ENCODE data around the gene PSMD14. TPM values are rescaled to one million over a fixed set of nuclear protein-coding genes. Genes with fewer than 3 reads are reported as not detected.

The PSMD14 gene
- total RNA-seq, 1 experiment from 2014 or later, result 81.1 TPM

GRCh38 chr2:161367675-161368074 lies 59.5 kb downstream of the PSMD14 start:
- Mint-ChIP-seq H3K4me3 (ENCODE audit: unreplicated experiment) (no peak overlapping the region), H3K36me3 (ENCODE audit: insufficient read depth, unreplicated experiment) (peaks cover 19% of the 10 kb centered on the region), H3K9me3 (ENCODE audit: unreplicated experiment) (peaks cover 6% of the 10 kb centered on the region), H3K27ac (ENCODE audit: unreplicated experiment) (no peak overlapping the region), H3K27me3 (ENCODE audit: insufficient read depth, unreplicated experiment) (no peaks in the 10 kb centered on the region), H3K4me1 (ENCODE audit: low read depth, unreplicated experiment) (no peaks in the 10 kb centered on the region)
- H3K9me3 ChIP-seq, result peaks cover 3% of the 10 kb centered on the region; the same call in 1 of the 2 replicates
- intact Hi-C loops (cut with micrococcal nuclease; ENCODE audit: unreplicated experiment), result no loop called here
- no peak overlapping the region for H3K4me3 ChIP-seq (ENCODE audit: low read depth, low read length)
- ChIA-PET POLR2A (no interaction called here), CTCF (no interaction called here)
- no peak for DNase-seq
- H3K27me3 ChIP-seq (replicated peaks; ENCODE audit: control insufficient read depth, insufficient read depth, low read length), result no peaks in the 10 kb centered on the region
- H3K4me1 ChIP-seq, result no peaks in the 10 kb centered on the region
- BruUV-seq (replicated peaks), result no TSS peak
- no peaks in the 10 kb centered on the region; the same call in 1 of the 2 replicates for H3K36me3 ChIP-seq (ENCODE audit: control insufficient read depth, insufficient read depth, low read length)
- TF ChIP-seq CTCF (IDR thresholded peaks at IDR 0.05; ENCODE audit: insufficient read depth in 1 of 2, low read depth in 1 of 2, low read length in 1 of 2, severe bottlenecking in 1 of 2, unreplicated experiment in 1 of 2), result no peak

- no peak for DNase-seq
- no peaks in the 10 kb centered on the region for H3K27me3 ChIP-seq (replicated peaks; ENCODE audit: control insufficient read depth, insufficient read depth, low read length)
- H3K36me3 ChIP-seq (ENCODE audit: control insufficient read depth, insufficient read depth, low read length), result no peaks in the 10 kb centered on the region; the same call in 1 of the 2 replicates
- no peak overlapping the region for H3K4me3 ChIP-seq (ENCODE audit: low read depth, low read length)
- H3K27ac Mint-ChIP-seq (ENCODE audit: unreplicated experiment), result no peak overlapping the region
- no peaks in the 10 kb centered on the region for H3K4me1 Mint-ChIP-seq (ENCODE audit: low read depth, unreplicated experiment)
- no peak for TF ChIP-seq CTCF (IDR thresholded peaks at IDR 0.05; ENCODE audit: insufficient read depth in 1 of 2, low read depth in 1 of 2, low read length in 1 of 2, severe bottlenecking in 1 of 2, unreplicated experiment in 1 of 2)
- intact Hi-C loops (cut with micrococcal nuclease; ENCODE audit: unreplicated experiment), result no loop called here
- no peaks in the 10 kb centered on the region for H3K27me3 Mint-ChIP-seq (ENCODE audit: insufficient read depth, unreplicated experiment)
- ChIA-PET POLR2A (no interaction called here), CTCF (no interaction called here)
- no peak overlapping the region for H3K4me3 Mint-ChIP-seq (ENCODE audit: unreplicated experiment)
- no peaks in the 10 kb centered on the region for H3K4me1 ChIP-seq
- H3K9me3 Mint-ChIP-seq (ENCODE audit: unreplicated experiment), result no peaks in the 10 kb centered on the region
- H3K36me3 Mint-ChIP-seq (ENCODE audit: insufficient read depth, unreplicated experiment), result peaks cover 13% of the 10 kb centered on the region
- no peaks in the 10 kb centered on the region for H3K9me3 ChIP-seq
- BruUV-seq (replicated peaks), result no TSS peak
Measured at GRCh38 chr2:161369311-161369710, 61.1 kb downstream of the PSMD14 start.

- H3K4me3 Mint-ChIP-seq (ENCODE audit: unreplicated experiment), result no peak overlapping the region
- Histone ChIP-seq H3K27me3 (replicated peaks; ENCODE audit: control insufficient read depth, insufficient read depth, low read length) (no peaks in the 10 kb centered on the region), H3K36me3 (ENCODE audit: control insufficient read depth, insufficient read depth, low read length) (no peaks in the 10 kb centered on the region; the same call in 1 of the 2 replicates), H3K4me1 (no peaks in the 10 kb centered on the region), H3K4me3 (ENCODE audit: low read depth, low read length) (no peak overlapping the region), H3K9me3 (no peaks in the 10 kb centered on the region)
- ChIA-PET CTCF (no interaction called here), POLR2A (no interaction called here)
- H3K27ac Mint-ChIP-seq (ENCODE audit: unreplicated experiment), result no peak overlapping the region
- intact Hi-C loops (cut with micrococcal nuclease; ENCODE audit: unreplicated experiment), result no loop called here
- H3K9me3 Mint-ChIP-seq (ENCODE audit: unreplicated experiment), result no peaks in the 10 kb centered on the region
- no peaks in the 10 kb centered on the region for H3K4me1 Mint-ChIP-seq (ENCODE audit: low read depth, unreplicated experiment)
- BruUV-seq (replicated peaks), result no TSS peak
- no peak for DNase-seq
- H3K27me3 Mint-ChIP-seq (ENCODE audit: insufficient read depth, unreplicated experiment), result no peaks in the 10 kb centered on the region
- no peak for TF ChIP-seq CTCF (IDR thresholded peaks at IDR 0.05; ENCODE audit: insufficient read depth in 1 of 2, low read depth in 1 of 2, low read length in 1 of 2, severe bottlenecking in 1 of 2, unreplicated experiment in 1 of 2)
- peaks cover 12% of the 10 kb centered on the region for H3K36me3 Mint-ChIP-seq (ENCODE audit: insufficient read depth, unreplicated experiment)
Measured at GRCh38 chr2:161370981-161371380, 62.8 kb downstream of the PSMD14 start.
